DOHH2 (cell line): ENCODE measurements around the gene AMBRA1.

Experiments used
- H3F3A ChIP-seq: fragments of 200-600 bp; sonication (generic), shearing (Covaris generic); 2 replicates; pipeline ENCODE4 v1.6.0; 2016; ENCODE audit warnings: antibody characterized with exemption, mild to moderate bottlenecking; ENCODE audit not compliant: control insufficient read depth, insufficient read depth
- H3K27ac ChIP-seq: fragments of 200-600 bp; sonication (generic); 2 replicates; pipeline ENCODE4 v1.5.1; 2014; ENCODE audit warnings: low read depth, mild to moderate bottlenecking, low read length, moderate library complexity
- H3K27me3 ChIP-seq: fragments of 200-600 bp; sonication (generic); 2 replicates; pipeline ENCODE4 v1.6.1; 2014; ENCODE audit warnings: mild to moderate bottlenecking, low read length, mixed read lengths; ENCODE audit not compliant: control insufficient read depth
- H3K36me3 ChIP-seq: fragments of 200-600 bp; sonication (generic); 2 replicates; pipeline ENCODE4 v1.6.1; 2014; ENCODE audit warnings: mild to moderate bottlenecking, low read length, moderate library complexity, mixed read lengths; ENCODE audit not compliant: control insufficient read depth
- H3K4me1 ChIP-seq: fragments of 200-600 bp; sonication (generic); 2 replicates; pipeline ENCODE4 v1.6.1; 2014; ENCODE audit warnings: mild to moderate bottlenecking, low read length, mixed read lengths; ENCODE audit not compliant: control insufficient read depth
- H3K4me2 ChIP-seq: fragments of 200-600 bp; sonication (generic); 2 replicates; pipeline ENCODE4 v1.6.0; 2014; ENCODE audit warnings: mild to moderate bottlenecking, low read length, moderate library complexity
- H3K4me3 ChIP-seq: fragments of 200-600 bp; sonication (generic); 2 replicates; pipeline ENCODE4 v1.5.1; 2014; ENCODE audit warnings: mild to moderate bottlenecking, low read length, mixed read lengths
- H3K79me2 ChIP-seq: fragments of 200-600 bp; sonication (generic); 2 replicates; pipeline ENCODE4 v1.6.1; 2014; ENCODE audit warnings: mild to moderate bottlenecking, low read length, mixed read lengths; ENCODE audit not compliant: control insufficient read depth
- H3K9me2 ChIP-seq: fragments of 200-600 bp; sonication (generic); replicated peaks from 2 replicates; pipeline ENCODE4 v1.6.1; 2014; ENCODE audit warnings: mild to moderate bottlenecking, low read length, mixed read lengths; ENCODE audit not compliant: control insufficient read depth
- H3K9me3 ChIP-seq: fragments of 200-600 bp; sonication (generic); 2 replicates; pipeline ENCODE4 v1.6.1; 2014; ENCODE audit warnings: antibody characterized with exemption, low read length, mixed read lengths; ENCODE audit not compliant: control insufficient read depth, insufficient read depth
- H4K20me1 ChIP-seq: fragments of 200-600 bp; sonication (generic); 2 replicates; pipeline ENCODE4 v1.6.0; 2014; ENCODE audit warnings: low read depth, mild to moderate bottlenecking, antibody characterized with exemption, low read length, moderate library complexity; ENCODE audit not compliant: control insufficient read depth, insufficient read depth
- CTCF ChIP-seq: fragments of 200-600 bp; sonication (generic); IDR thresholded peaks from one replicate; pipeline ENCODE4 v1.5.1; 2014; ENCODE audit warnings: antibody characterized with exemption, mild to moderate bottlenecking, low read depth, low read length; ENCODE audit not compliant: poor library complexity, severe bottlenecking
- EZH2phosphoT487 ChIP-seq: fragments of 200-600 bp; sonication (generic); IDR thresholded peaks from 2 replicates; pipeline ENCODE4 v1.6.1; 2017; ENCODE audit warnings: borderline replicate concordance, mild to moderate bottlenecking, antibody characterized with exemption, low read length, moderate library complexity, mixed read lengths

The AMBRA1 gene

GRCh38 chr11:46612326-46612725 lies 18.5 kb upstream of the AMBRA1 start:
- H4K20me1 ChIP-seq = no peaks in the 10 kb centered on the region
- no peak overlapping the region for H3K27ac ChIP-seq
- no peak for TF ChIP-seq CTCF
- TF ChIP-seq EZH2phosphoT487 = no peak

GRCh38 chr11:46611526-46612304 lies 17.9 kb upstream of the AMBRA1 start:
- H3K4me3 ChIP-seq = no peak overlapping the region
- H3K9me3 ChIP-seq = no peaks in the 10 kb centered on the region
- peaks cover 12% of the 10 kb centered on the region for H3K4me1 ChIP-seq
- H3K79me2 ChIP-seq = peaks cover 14% of the 10 kb centered on the region
- no peak for TF ChIP-seq CTCF
- TF ChIP-seq EZH2phosphoT487 = no peak
- H4K20me1 ChIP-seq = no peaks in the 10 kb centered on the region
- H3F3A ChIP-seq = no peaks in the 10 kb centered on the region
- no peak overlapping the region for H3K4me2 ChIP-seq
- H3K27ac ChIP-seq = no peak overlapping the region
- H3K27me3 ChIP-seq = no peaks in the 10 kb centered on the region
- no peaks in the 10 kb centered on the region for H3K9me2 ChIP-seq
- no peaks in the 10 kb centered on the region for H3K36me3 ChIP-seq

More at GRCh38 chr11:46612326-46612725, 18.5 kb upstream of the AMBRA1 start:
- H3K4me1 ChIP-seq = peaks cover 12% of the 10 kb centered on the region
- H3K4me2 ChIP-seq = no peak overlapping the region
- H3K27me3 ChIP-seq = no peaks in the 10 kb centered on the region
- H3K9me3 ChIP-seq = no peaks in the 10 kb centered on the region
- no peaks in the 10 kb centered on the region for H3K9me2 ChIP-seq
- no peaks in the 10 kb centered on the region for H3K36me3 ChIP-seq
- peaks cover 16% of the 10 kb centered on the region for H3K79me2 ChIP-seq
- no peaks in the 10 kb centered on the region for H3F3A ChIP-seq
- no peak overlapping the region for H3K4me3 ChIP-seq

GRCh38 chr11:46609386-46609785 lies 15.6 kb upstream of the AMBRA1 start:
- Histone ChIP-seq H3K27me3 (no peaks in the 10 kb centered on the region), H3F3A (no peaks in the 10 kb centered on the region), H3K9me2 (no peaks in the 10 kb centered on the region), H3K4me2 (no peak overlapping the region), H3K79me2 (no peaks in the 10 kb centered on the region; the same call in 1 of the 2 replicates), H4K20me1 (no peaks in the 10 kb centered on the region), H3K4me1 (peaks cover 6% of the 10 kb centered on the region), H3K27ac (no peak overlapping the region), H3K9me3 (no peaks in the 10 kb centered on the region), H3K36me3 (no peaks in the 10 kb centered on the region), H3K4me3 (no peak overlapping the region)
- TF ChIP-seq CTCF = no peak
- TF ChIP-seq EZH2phosphoT487 = no peak
